Trophoblast cell (in vitro differentiated cells and primary cell): ENCODE data around the gene MCRIP1.

Experiments
- DNase-seq, 2 donors: peaks; one replicate each; pipeline ENCODE4 v3.0.0-alpha.2; 2016
- H2AFZ ChIP-seq: 2 replicates; pipeline ENCODE4 v1.6.1; 2013; ENCODE audit warnings: low read length, moderate library complexity, mild to moderate bottlenecking; ENCODE audit not compliant: insufficient read depth, poor library complexity
- H2AK5ac ChIP-seq: 2 replicates; pipeline ENCODE4 v1.6.1; 2013; ENCODE audit warnings: mild to moderate bottlenecking, low read length
- H2BK120ac ChIP-seq: 2 replicates; pipeline ENCODE4 v1.6.1; 2013; ENCODE audit warnings: low read length, mild to moderate bottlenecking, moderate library complexity; ENCODE audit not compliant: insufficient read depth, poor library complexity
- H2BK12ac ChIP-seq: 2 replicates; pipeline ENCODE4 v1.6.1; 2013; ENCODE audit warnings: mild to moderate bottlenecking, low read length, moderate library complexity
- H2BK5ac ChIP-seq: 2 replicates; pipeline ENCODE4 v1.6.1; 2013; ENCODE audit warnings: low read length, low read depth, moderate library complexity, mild to moderate bottlenecking; ENCODE audit not compliant: poor library complexity
- H3K14ac ChIP-seq: 2 replicates; pipeline ENCODE4 v1.6.1; 2013; ENCODE audit warnings: mild to moderate bottlenecking, low read length
- H3K18ac ChIP-seq: 2 replicates; pipeline ENCODE4 v1.6.1; 2013; ENCODE audit warnings: mild to moderate bottlenecking, low read length
- H3K23ac ChIP-seq: 2 replicates; pipeline ENCODE4 v1.6.1; 2013; ENCODE audit warnings: low read length
- H3K27ac ChIP-seq: 2 replicates; pipeline ENCODE4 v1.5.1; 2013; ENCODE audit warnings: low read depth, mild to moderate bottlenecking, inconsistent platforms, low read length, moderate library complexity
- H3K27me3 ChIP-seq: 2 replicates; pipeline ENCODE4 v1.6.1; 2013; ENCODE audit warnings: inconsistent platforms, mild to moderate bottlenecking, low read length, moderate library complexity; ENCODE audit not compliant: insufficient read depth
- H3K36me3 ChIP-seq, 2 experiments: 1 replicate in 1 of 2; 2 replicates in 1 of 2; pipeline ENCODE4 v1.6.1; 2013; ENCODE audit warnings: low read length in 2 of 2, mild to moderate bottlenecking in 2 of 2, moderate library complexity in 1 of 2; ENCODE audit not compliant: insufficient read depth in 2 of 2, control insufficient read depth in 1 of 2
- H3K4ac ChIP-seq: 2 replicates; pipeline ENCODE4 v1.6.1; 2013; ENCODE audit warnings: low read depth, mild to moderate bottlenecking, low read length, moderate library complexity
- H3K4me1 ChIP-seq, 2 experiments: 1 replicate in 1 of 2; 2 replicates in 1 of 2; pipeline ENCODE4 v1.6.1; 2013; ENCODE audit warnings: low read length in 2 of 2, mild to moderate bottlenecking in 2 of 2, moderate library complexity in 1 of 2; ENCODE audit not compliant: insufficient read depth in 2 of 2, control insufficient read depth in 1 of 2
- H3K4me2 ChIP-seq: 2 replicates; pipeline ENCODE4 v1.6.1; 2013; ENCODE audit warnings: inconsistent platforms, mild to moderate bottlenecking, low read length, moderate library complexity
- H3K4me3 ChIP-seq: 2 replicates; pipeline ENCODE4 v1.5.1; 2013; ENCODE audit warnings: mild to moderate bottlenecking, low read depth, low read length, inconsistent platforms
- H3K79me1 ChIP-seq: one replicate; pipeline ENCODE4 v1.6.1; 2013; ENCODE audit warnings: low read length
- H3K79me2 ChIP-seq: 2 replicates; pipeline ENCODE4 v1.6.1; 2013; ENCODE audit warnings: low read length, mild to moderate bottlenecking; ENCODE audit not compliant: control insufficient read depth, insufficient read depth, poor library complexity
- H3K9ac ChIP-seq: 2 replicates; pipeline ENCODE4 v1.6.1; 2013; ENCODE audit warnings: mild to moderate bottlenecking, low read length
- H3K9me3 ChIP-seq: 2 replicates; pipeline ENCODE4 v1.6.1; 2013; ENCODE audit warnings: low read depth, mild to moderate bottlenecking, control low read depth, inconsistent platforms, low read length; ENCODE audit not compliant: insufficient read depth
- H4K12ac ChIP-seq: 2 replicates; pipeline ENCODE4 v1.6.1; 2013; ENCODE audit warnings: low read depth, mild to moderate bottlenecking, low read length, moderate library complexity
- H4K8ac ChIP-seq: 2 replicates; pipeline ENCODE4 v1.6.1; 2013; ENCODE audit warnings: low read depth, mild to moderate bottlenecking, low read length, moderate library complexity
- H4K91ac ChIP-seq: one replicate; pipeline ENCODE4 v1.6.1; 2013; ENCODE audit warnings: low read depth, mild to moderate bottlenecking, low read length, moderate library complexity
- WGBS: extraction: QIAGEN DNeasy Blood & Tissue Kit; methylation state at CpG from one replicate; pipeline ENCODE4 v1.1.7; 2013; ENCODE audit warnings: missing lambda C conversion rate; ENCODE audit not compliant: insufficient read length, insufficient coverage; ENCODE audit errors: extremely low coverage; 5-methylcytosine and 5-hydroxymethylcytosine counted together

The MCRIP1 gene

GRCh38 chr17:81807839-81808238 is 25.3 kb downstream of the MCRIP1 start:
- no peak overlapping the region for H3K14ac ChIP-seq
- no peak overlapping the region for H2AK5ac ChIP-seq
- no peak overlapping the region for H3K4me2 ChIP-seq
- H3K23ac ChIP-seq: no peak overlapping the region
- no peak overlapping the region for H2BK120ac ChIP-seq
- no peak overlapping the region for H2BK5ac ChIP-seq
- no peak overlapping the region for H2BK12ac ChIP-seq
- H3K4ac ChIP-seq: no peak overlapping the region
- H2AFZ ChIP-seq: no peak overlapping the region
- H3K9ac ChIP-seq: no peak overlapping the region
- H3K4me1 ChIP-seq: no peaks in the 10 kb centered on the region
- H4K12ac ChIP-seq: no peak overlapping the region
- DNase-seq: no peak
- no peaks in the 10 kb centered on the region for H3K36me3 ChIP-seq
- H3K4me3 ChIP-seq: peak overlapping the region; percentile 20
- H3K79me2 ChIP-seq: no peaks in the 10 kb centered on the region
- H4K91ac ChIP-seq: no peak overlapping the region
- no peak overlapping the region for H3K18ac ChIP-seq
- H4K8ac ChIP-seq: no peak overlapping the region
- no CpG with 5 or more reads among the region's 13 CpGs for WGBS
- peaks cover 42% of the 10 kb centered on the region for H3K27me3 ChIP-seq
- peaks cover 23% of the 10 kb centered on the region for H3K9me3 ChIP-seq
- H3K79me1 ChIP-seq: no peaks in the 10 kb centered on the region
- no peak overlapping the region for H3K27ac ChIP-seq

GRCh38 chr17:81807210-81807719 is 25.8 kb downstream of the MCRIP1 start:
- H3K23ac ChIP-seq: no peak overlapping the region
- no peak overlapping the region for H2BK120ac ChIP-seq
- no peak overlapping the region for H2BK12ac ChIP-seq
- no peaks in the 10 kb centered on the region for H3K79me1 ChIP-seq
- H3K27me3 ChIP-seq: peaks cover 47% of the 10 kb centered on the region
- no peak overlapping the region for H3K14ac ChIP-seq
- no peak overlapping the region for H3K4me2 ChIP-seq
- H3K9ac ChIP-seq: no peak overlapping the region
- no peaks in the 10 kb centered on the region for H3K4me1 ChIP-seq
- H4K91ac ChIP-seq: no peak overlapping the region
- no peak for DNase-seq
- H3K4ac ChIP-seq: no peak overlapping the region
- no peak overlapping the region for H2AFZ ChIP-seq
- no peaks in the 10 kb centered on the region for H3K79me2 ChIP-seq
- H4K8ac ChIP-seq: no peak overlapping the region
- H2AK5ac ChIP-seq: no peak overlapping the region
- no peak overlapping the region for H4K12ac ChIP-seq
- H3K27ac ChIP-seq: no peak overlapping the region
- no CpG with 5 or more reads among the region's 18 CpGs for WGBS
- H3K9me3 ChIP-seq: peaks cover 23% of the 10 kb centered on the region
- no peak overlapping the region for H3K4me3 ChIP-seq
- no peak overlapping the region for H3K18ac ChIP-seq
- no peaks in the 10 kb centered on the region for H3K36me3 ChIP-seq
- H2BK5ac ChIP-seq: no peak overlapping the region

GRCh38 chr17:81806461-81807209 is 26.5 kb downstream of the MCRIP1 start:
- Histone ChIP-seq H3K4me3 (no peak overlapping the region), H3K36me3 (no peaks in the 10 kb centered on the region), H3K23ac (no peak overlapping the region), H2AFZ (no peak overlapping the region), H3K79me1 (no peaks in the 10 kb centered on the region), H3K4me2 (no peak overlapping the region), H3K9ac (no peak overlapping the region), H3K27ac (no peak overlapping the region), H3K4me1 (no peaks in the 10 kb centered on the region), H2BK12ac (no peak overlapping the region), H2BK120ac (no peak overlapping the region), H4K12ac (no peak overlapping the region), H3K9me3 (peaks cover 23% of the 10 kb centered on the region), H3K79me2 (no peaks in the 10 kb centered on the region), H3K27me3 (peaks cover 51% of the 10 kb centered on the region), H4K91ac (no peak overlapping the region), H3K4ac (no peak overlapping the region), H3K18ac (no peak overlapping the region), H4K8ac (no peak overlapping the region), H2BK5ac (no peak overlapping the region), H3K14ac (no peak overlapping the region), H2AK5ac (no peak overlapping the region)
- DNase-seq: no peak
- no CpG with 5 or more reads among the region's 23 CpGs for WGBS

GRCh38 chr17:81805707-81806460 is 27.2 kb downstream of the MCRIP1 start:
- Histone ChIP-seq H2AFZ (no peak overlapping the region), H3K23ac (no peak overlapping the region), H4K12ac (no peak overlapping the region), H3K36me3 (no peaks in the 10 kb centered on the region), H3K4me1 (no peaks in the 10 kb centered on the region), H4K8ac (no peak overlapping the region), H3K4me2 (no peak overlapping the region), H3K14ac (no peak overlapping the region), H3K4ac (no peak overlapping the region), H2BK12ac (no peak overlapping the region), H3K79me1 (no peaks in the 10 kb centered on the region), H2AK5ac (no peak overlapping the region), H3K4me3 (no peak overlapping the region), H3K27ac (no peak overlapping the region), H3K27me3 (peaks cover 51% of the 10 kb centered on the region), H2BK120ac (no peak overlapping the region), H3K18ac (no peak overlapping the region), H2BK5ac (no peak overlapping the region), H4K91ac (no peak overlapping the region), H3K9ac (no peak overlapping the region), H3K79me2 (no peaks in the 10 kb centered on the region), H3K9me3 (peaks cover 28% of the 10 kb centered on the region)
- WGBS: no CpG with 5 or more reads among the region's 18 CpGs
- DNase-seq: no peak
